Spinal cord (tissue), 10 donors: ENCODE results near the gene IBSP. TPM values are rescaled to one million over a fixed set of nuclear protein-coding genes. Genes with fewer than 3 reads are reported as not detected.

Experiments
- DNase-seq, 6 donors: peaks; one replicate each; pipeline versions ENCODE4 v3.0.0 to v3.0.0-alpha.2; 2013 to 2015; ENCODE audit warnings: low spot score in 6 of 6, low read depth in 4 of 6
- H3K27ac ChIP-seq: one replicate; pipeline ENCODE4 v1.5.1; 2013; ENCODE audit warnings: low read depth, low read length, control low read depth
- H3K27me3 ChIP-seq: one replicate; pipeline ENCODE4 v1.6.1; 2013; ENCODE audit warnings: low read length; ENCODE audit not compliant: control insufficient read depth, insufficient read depth
- H3K36me3 ChIP-seq: one replicate; pipeline ENCODE4 v1.6.1; 2013; ENCODE audit warnings: low read length; ENCODE audit not compliant: control insufficient read depth, insufficient read depth
- H3K4me1 ChIP-seq: one replicate; pipeline ENCODE4 v1.6.1; 2013; ENCODE audit warnings: low read length; ENCODE audit not compliant: control insufficient read depth, insufficient read depth
- H3K4me3 ChIP-seq: one replicate; pipeline ENCODE4 v1.5.1; 2013; ENCODE audit warnings: low read depth, low read length, control low read depth
- H3K9me3 ChIP-seq: one replicate; pipeline ENCODE4 v1.6.1; 2013; ENCODE audit warnings: low read length; ENCODE audit not compliant: control insufficient read depth, insufficient read depth
- WGBS: methylation state at CpG from one replicate; pipeline ENCODE4 v1.1.5; 2013; ENCODE audit warnings: missing lambda C conversion rate; ENCODE audit not compliant: insufficient coverage; 5-methylcytosine and 5-hydroxymethylcytosine counted together
- polyA plus RNA-seq, 2 donors: library from polyadenylated mRNA; unstranded; fragments of 120-200 nt; gene quantifications; one replicate each; pipeline ENCODE4 v1.2.1, GENCODE V29; 2013; ENCODE audit not compliant: insufficient read length in 2 of 2
- total RNA-seq, 2 donors: library from RNA; depleted of rRNA in 1 of 2; stranded (reverse); fragments of 120-200 nt in 1 of 2; fragments of >200 nt in 1 of 2; gene quantifications; one replicate each; pipeline versions ENCODE4 v1.2.3 to v1.2.4, GENCODE V29; 2013 to 2014
- donor health status: healthy.

IBSP gene
- total and polyA plus RNA-seq, 4 donors = 0.16 to 2.6 (median 1.2) TPM; not detected in 1

DNA sequence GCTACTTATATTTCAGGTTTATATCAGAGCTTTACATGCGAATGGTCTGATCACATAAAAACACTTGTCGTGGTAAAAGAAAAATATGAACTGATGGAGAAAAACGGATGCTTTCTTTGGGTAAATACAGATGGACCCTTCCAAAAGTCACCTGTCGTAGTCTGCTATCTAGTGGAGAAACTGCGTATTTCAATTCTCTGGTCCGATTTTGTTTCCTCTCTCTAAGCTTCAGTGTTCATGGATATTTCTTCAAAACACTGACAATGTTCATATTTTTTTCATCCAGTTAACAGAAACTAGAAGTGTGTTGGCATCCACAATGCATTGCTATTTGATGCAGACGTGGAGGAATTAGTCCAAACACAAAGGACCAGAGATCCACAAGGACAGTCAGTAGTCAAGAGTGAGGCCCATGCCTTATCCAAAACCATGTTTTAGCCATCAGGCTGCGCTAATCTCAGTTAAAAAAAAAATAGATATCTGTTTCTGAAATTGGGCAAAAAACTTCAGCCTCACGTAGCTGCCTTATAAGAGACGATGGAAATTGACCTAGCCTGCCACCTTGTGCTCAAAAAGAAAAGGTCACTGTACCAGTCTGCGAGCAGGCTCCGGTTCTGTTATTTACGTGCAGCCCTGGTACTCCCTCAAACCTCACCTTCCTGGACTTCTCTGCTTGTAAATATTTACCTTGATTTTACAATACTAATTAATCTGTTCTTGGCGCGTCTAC lies 49.4 kb downstream of the IBSP start:
- no peaks in the 10 kb centered on the region for H3K4me1 ChIP-seq
- H3K36me3 ChIP-seq = no peaks in the 10 kb centered on the region
- peak; percentile 29 to 90 (median 50) for DNase-seq
- no peaks in the 10 kb centered on the region for H3K9me3 ChIP-seq
- WGBS = 9% methylated on average over 7 of the region's 15 CpGs
- no peak overlapping the region for H3K27ac ChIP-seq
- H3K4me3 ChIP-seq = peak overlapping the region; percentile 37
- no peaks in the 10 kb centered on the region for H3K27me3 ChIP-seq

DNA sequence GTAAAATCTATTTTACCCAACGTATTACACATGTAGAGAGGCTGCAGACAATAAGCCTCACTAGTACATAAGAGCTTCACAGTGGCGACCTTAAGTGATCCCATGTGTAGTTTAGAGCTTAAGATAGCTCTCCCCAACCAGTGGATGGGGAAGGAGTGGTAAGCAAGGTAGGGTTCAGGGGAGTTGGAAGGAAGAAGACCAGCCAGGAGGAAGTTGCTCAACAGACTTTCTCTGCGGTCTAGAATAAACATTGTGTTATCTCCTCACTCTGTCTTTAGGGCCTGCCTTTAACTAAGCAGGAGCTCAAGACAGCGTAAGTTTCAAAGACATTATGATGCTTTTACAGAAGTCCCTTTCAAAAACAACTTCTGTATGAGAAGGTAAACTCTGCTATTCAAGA lies 50.3 kb downstream of the IBSP start:
- no peak for DNase-seq
- H3K27ac ChIP-seq = peak overlapping the region; percentile 47
- no peaks in the 10 kb centered on the region for H3K36me3 ChIP-seq
- H3K4me1 ChIP-seq = no peaks in the 10 kb centered on the region
- no CpG with 5 or more reads among the region's 4 CpGs for WGBS
- H3K27me3 ChIP-seq = no peaks in the 10 kb centered on the region
- H3K9me3 ChIP-seq = no peaks in the 10 kb centered on the region
- no peak overlapping the region for H3K4me3 ChIP-seq

DNA sequence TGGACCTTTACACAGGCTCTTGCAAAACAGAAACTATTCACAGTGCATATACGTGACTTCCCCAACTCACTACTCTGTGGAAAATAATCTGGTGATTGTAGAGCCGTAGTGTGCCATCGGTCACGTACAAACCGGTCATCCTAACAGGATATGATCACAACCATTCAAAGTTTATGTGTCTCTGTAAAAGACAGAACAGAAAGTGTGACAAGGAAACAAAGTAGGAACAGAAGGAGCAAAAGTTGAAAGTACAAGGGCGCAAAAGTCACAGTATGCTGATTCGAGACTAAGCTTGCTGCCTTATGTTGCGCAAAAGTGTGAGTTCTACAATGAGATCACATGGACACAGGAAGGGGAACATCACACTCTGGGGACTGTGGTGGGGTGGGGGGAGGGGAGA lies 52.0 kb downstream of the IBSP start:
- Histone ChIP-seq H3K4me1 (no peaks in the 10 kb centered on the region), H3K36me3 (no peaks in the 10 kb centered on the region), H3K9me3 (no peaks in the 10 kb centered on the region), H3K27ac (no peak overlapping the region), H3K27me3 (no peaks in the 10 kb centered on the region), H3K4me3 (no peak overlapping the region)
- DNase-seq = no peak
- WGBS = 83% methylated on average over 1 of the region's 8 CpGs

DNA sequence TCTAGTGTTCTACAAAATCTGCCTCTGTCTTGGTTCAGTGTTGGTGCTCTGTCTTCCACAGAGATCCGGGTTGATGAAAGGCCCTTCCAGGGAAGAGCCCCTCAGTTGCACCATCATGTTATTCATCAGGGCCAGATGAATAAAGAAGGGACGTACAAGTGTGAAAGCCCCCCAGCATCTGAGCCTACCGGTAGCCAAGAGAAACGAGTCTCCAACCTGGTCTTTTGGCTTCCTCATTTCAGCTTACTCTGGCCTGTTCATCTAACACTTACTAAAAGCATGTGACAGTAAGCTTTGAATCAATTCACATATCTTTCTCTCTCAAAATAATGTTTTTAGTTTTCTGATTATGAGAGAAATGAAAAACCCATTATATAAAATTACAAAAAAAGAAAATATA lies 52.6 kb downstream of the IBSP start:
- no peak overlapping the region for H3K27ac ChIP-seq
- no peak for DNase-seq
- H3K36me3 ChIP-seq = no peaks in the 10 kb centered on the region
- no peak overlapping the region for H3K4me3 ChIP-seq
- no peaks in the 10 kb centered on the region for H3K9me3 ChIP-seq
- H3K27me3 ChIP-seq = no peaks in the 10 kb centered on the region
- WGBS = 59% methylated on average over 2 of the region's 4 CpGs
- H3K4me1 ChIP-seq = no peaks in the 10 kb centered on the region

DNA sequence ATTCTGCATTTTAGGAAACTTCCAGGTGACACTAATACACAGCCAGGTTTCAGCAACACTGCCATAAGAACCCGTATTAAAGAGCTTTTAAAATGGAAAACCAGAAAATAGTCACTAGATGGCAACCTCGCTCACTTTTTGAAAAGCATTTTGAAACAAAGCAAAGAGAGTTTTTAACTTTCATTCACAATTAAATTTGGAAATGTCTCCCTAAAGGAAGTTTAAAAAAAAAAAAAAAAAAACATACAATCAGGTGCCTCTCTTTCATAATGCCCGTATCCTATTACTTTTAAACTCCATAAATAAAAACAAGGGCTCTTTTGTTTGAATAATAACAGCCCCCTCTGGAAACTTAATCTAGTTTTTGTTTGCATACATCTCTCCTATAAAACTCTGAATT lies 53.8 kb downstream of the IBSP start:
- WGBS = no CpG with 5 or more reads among the region's 3 CpGs
- Histone ChIP-seq H3K27me3 (no peaks in the 10 kb centered on the region), H3K9me3 (no peaks in the 10 kb centered on the region), H3K27ac (no peak overlapping the region), H3K36me3 (no peaks in the 10 kb centered on the region), H3K4me1 (no peaks in the 10 kb centered on the region), H3K4me3 (no peak overlapping the region)
- DNase-seq = peak; percentile 42 to 93 (median 60)

DNA sequence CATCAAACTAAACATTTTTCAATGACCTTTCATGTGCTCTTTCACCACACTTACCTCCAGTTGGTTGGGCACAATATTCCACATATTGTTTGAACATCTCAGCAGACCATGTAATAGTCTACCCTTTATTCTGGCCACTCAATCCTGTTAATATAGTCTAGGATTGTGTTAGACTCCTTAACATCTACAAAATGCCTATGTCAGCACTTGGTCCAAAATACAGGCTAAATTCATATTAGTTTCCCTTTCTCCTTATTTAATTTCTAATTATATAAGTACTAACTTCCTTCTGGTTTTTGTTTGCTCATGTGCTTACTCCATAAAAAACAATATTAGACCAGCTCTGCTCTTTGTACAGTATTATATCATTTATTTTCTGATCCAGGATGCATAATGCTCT lies 54.5 kb downstream of the IBSP start:
- Histone ChIP-seq H3K4me3 (no peak overlapping the region), H3K27me3 (no peaks in the 10 kb centered on the region), H3K9me3 (no peaks in the 10 kb centered on the region), H3K27ac (no peak overlapping the region), H3K36me3 (no peaks in the 10 kb centered on the region), H3K4me1 (no peaks in the 10 kb centered on the region)
- DNase-seq = no peak

DNA sequence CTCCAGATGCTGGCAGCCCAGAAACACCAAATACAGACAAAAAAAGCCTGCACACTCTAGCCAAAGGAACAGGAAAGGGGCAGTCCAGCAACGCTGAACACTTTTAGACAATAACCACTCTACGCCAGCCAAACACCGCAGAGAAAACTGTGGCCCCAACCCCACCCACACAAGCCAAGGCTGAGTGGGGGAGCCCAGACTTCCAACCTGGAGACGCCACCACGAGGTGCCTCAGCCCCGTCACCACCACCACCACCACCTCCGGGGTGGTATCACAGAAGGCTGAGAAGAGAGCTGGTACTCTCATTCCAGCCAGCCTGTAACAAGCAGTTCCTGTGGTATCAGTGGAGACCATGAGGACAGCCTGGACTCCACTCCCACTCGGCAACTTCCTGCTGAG lies 56.2 kb downstream of the IBSP start:
- H3K4me3 ChIP-seq = no peak overlapping the region
- H3K27me3 ChIP-seq = no peaks in the 10 kb centered on the region
- H3K27ac ChIP-seq = no peak overlapping the region
- no peaks in the 10 kb centered on the region for H3K4me1 ChIP-seq
- no peaks in the 10 kb centered on the region for H3K36me3 ChIP-seq
- H3K9me3 ChIP-seq = no peaks in the 10 kb centered on the region
- no peak for DNase-seq
- WGBS = 96% methylated on average over 4 of the region's 8 CpGs

DNA sequence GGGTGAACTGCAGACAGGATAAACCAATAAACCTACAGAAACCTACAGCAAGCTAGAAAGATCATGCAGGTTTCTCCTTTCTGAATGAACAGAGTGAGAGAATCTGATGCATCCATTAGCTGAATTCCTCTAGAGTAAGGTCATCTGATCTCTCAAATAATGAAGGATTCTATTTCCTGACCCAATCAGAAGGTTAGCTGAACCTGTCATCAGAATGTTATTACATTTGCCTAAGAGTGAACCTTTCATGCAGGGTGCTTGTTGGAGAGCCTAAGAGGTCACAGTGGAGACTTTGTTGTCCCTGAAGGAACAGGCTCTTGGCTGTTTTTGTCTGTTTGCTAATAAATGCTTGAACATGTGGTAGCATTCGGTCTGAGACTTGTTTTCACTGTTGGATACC lies 57.5 kb downstream of the IBSP start:
- H3K36me3 ChIP-seq = no peaks in the 10 kb centered on the region
- no peaks in the 10 kb centered on the region for H3K4me1 ChIP-seq
- no peak overlapping the region for H3K27ac ChIP-seq
- H3K4me3 ChIP-seq = no peak overlapping the region
- no CpG with 5 or more reads among the region's 1 CpG for WGBS
- no peak for DNase-seq
- no peaks in the 10 kb centered on the region for H3K27me3 ChIP-seq
- no peaks in the 10 kb centered on the region for H3K9me3 ChIP-seq

DNA sequence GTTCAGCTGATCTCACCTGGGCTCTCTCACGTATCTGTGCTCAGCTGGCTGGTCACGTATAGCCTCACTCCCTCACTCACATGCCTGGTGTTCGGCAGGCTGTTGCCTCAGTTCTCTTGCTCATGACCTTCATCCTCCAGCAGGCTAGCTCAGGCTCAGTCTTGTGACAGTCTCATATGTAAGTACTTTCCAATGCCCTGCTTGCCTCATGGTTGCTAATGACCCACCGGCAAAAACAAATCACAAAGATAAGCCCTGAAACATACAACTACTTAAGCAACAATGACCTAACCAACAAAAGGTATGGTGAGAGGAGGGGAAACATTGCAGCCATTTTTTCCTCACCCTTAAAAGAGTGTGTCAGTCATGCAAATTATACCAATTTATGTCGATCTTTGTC lies 58.4 kb downstream of the IBSP start:
- 97% methylated on average over 3 of the region's 5 CpGs for WGBS
- Histone ChIP-seq H3K36me3 (no peaks in the 10 kb centered on the region), H3K4me3 (no peak overlapping the region), H3K27me3 (no peaks in the 10 kb centered on the region), H3K27ac (no peak overlapping the region), H3K4me1 (no peaks in the 10 kb centered on the region), H3K9me3 (no peaks in the 10 kb centered on the region)
- no peak for DNase-seq
